A549 (cell line): ENCODE results near the gene TSFM.

Experiments
- BHLHE40 ChIP-seq: IDR thresholded peaks from 2 replicates; pipeline ENCODE4 v1.6.1; 2012; ENCODE audit warnings: low read depth, low read length, inconsistent platforms
- CEBPB ChIP-seq, 2 experiments: fragments of >200 bp in 1 of 2; sonication (Bioruptor Twin) in 1 of 2; formaldehyde crosslinking in 1 of 2; IDR thresholded peaks; 2 replicates each; pipeline ENCODE4 v1.6.1; 2012 to 2016
- EP300 ChIP-seq, 2 experiments: fragments of >200 bp; sonication (Bioruptor Twin); formaldehyde crosslinking; IDR thresholded peaks; 2 replicates in 1 of 2; 3 replicates in 1 of 2; pipeline ENCODE4 v1.6.1; 2016 to 2017
- POLR2A ChIP-seq: IDR thresholded peaks from 2 replicates; pipeline ENCODE4 v1.6.1; 2012; ENCODE audit warnings: mild to moderate bottlenecking, low read length
- TFCP2L1 ChIP-seq: fragments of 250-450 bp; sonication (Bioruptor Pico); IDR thresholded peaks from 2 replicates; pipeline ENCODE4 v1.5.0; 2021; ENCODE audit warnings: mild to moderate bottlenecking
- TF ChIP-seq, protein P1 (sequence below): fragments of >200 bp; sonication (Bioruptor Twin); formaldehyde crosslinking; IDR thresholded peaks from 3 replicates; pipeline ENCODE4 v1.5.1; 2016
- TF ChIP-seq, protein P2 (sequence below): fragments of 200-600 bp; sonication (generic); IDR thresholded peaks from 2 replicates; pipeline ENCODE4 v1.6.1; 2016; ENCODE audit warnings: antibody characterized with exemption, mild to moderate bottlenecking, moderate library complexity
- TF ChIP-seq, protein P3 (sequence below): IDR thresholded peaks from 2 replicates; pipeline ENCODE4 v1.6.1; 2012
- TF ChIP-seq, protein P4 (sequence below): IDR thresholded peaks from 2 replicates; pipeline ENCODE4 v1.6.1; 2012

DNA sequence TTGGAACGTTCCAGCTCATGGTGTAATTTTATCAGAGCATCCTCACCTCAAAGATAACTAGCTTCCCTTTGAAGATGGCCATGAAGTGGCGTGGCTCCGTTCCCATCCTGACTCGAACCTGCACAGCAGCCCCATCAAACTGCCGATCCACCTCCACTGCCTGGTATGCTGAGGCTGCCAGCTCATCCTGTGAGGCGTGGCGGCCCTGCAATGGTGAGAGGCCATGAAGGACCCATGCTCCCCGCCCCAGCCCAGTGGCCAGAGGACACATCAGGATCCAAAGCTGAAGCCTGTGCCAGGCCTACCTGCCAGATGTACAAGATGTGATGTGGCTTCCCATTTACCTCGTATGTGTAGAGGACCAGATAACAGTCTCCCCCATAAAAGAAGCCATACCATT lies 24.7 kb downstream of the TSFM start:
- TF ChIP-seq POLR2A (no peak), EP300 (IDR thresholded peaks at IDR 0.05) (no peak), TFCP2L1 (CRISPR knock-in tag) (no peak), CEBPB (IDR thresholded peaks at IDR 0.05) (no peak), BHLHE40 (no peak)
- TF ChIP-seq, protein P1, sequence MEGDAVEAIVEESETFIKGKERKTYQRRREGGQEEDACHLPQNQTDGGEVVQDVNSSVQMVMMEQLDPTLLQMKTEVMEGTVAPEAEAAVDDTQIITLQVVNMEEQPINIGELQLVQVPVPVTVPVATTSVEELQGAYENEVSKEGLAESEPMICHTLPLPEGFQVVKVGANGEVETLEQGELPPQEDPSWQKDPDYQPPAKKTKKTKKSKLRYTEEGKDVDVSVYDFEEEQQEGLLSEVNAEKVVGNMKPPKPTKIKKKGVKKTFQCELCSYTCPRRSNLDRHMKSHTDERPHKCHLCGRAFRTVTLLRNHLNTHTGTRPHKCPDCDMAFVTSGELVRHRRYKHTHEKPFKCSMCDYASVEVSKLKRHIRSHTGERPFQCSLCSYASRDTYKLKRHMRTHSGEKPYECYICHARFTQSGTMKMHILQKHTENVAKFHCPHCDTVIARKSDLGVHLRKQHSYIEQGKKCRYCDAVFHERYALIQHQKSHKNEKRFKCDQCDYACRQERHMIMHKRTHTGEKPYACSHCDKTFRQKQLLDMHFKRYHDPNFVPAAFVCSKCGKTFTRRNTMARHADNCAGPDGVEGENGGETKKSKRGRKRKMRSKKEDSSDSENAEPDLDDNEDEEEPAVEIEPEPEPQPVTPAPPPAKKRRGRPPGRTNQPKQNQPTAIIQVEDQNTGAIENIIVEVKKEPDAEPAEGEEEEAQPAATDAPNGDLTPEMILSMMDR = no peak
- TF ChIP-seq, protein P2, sequence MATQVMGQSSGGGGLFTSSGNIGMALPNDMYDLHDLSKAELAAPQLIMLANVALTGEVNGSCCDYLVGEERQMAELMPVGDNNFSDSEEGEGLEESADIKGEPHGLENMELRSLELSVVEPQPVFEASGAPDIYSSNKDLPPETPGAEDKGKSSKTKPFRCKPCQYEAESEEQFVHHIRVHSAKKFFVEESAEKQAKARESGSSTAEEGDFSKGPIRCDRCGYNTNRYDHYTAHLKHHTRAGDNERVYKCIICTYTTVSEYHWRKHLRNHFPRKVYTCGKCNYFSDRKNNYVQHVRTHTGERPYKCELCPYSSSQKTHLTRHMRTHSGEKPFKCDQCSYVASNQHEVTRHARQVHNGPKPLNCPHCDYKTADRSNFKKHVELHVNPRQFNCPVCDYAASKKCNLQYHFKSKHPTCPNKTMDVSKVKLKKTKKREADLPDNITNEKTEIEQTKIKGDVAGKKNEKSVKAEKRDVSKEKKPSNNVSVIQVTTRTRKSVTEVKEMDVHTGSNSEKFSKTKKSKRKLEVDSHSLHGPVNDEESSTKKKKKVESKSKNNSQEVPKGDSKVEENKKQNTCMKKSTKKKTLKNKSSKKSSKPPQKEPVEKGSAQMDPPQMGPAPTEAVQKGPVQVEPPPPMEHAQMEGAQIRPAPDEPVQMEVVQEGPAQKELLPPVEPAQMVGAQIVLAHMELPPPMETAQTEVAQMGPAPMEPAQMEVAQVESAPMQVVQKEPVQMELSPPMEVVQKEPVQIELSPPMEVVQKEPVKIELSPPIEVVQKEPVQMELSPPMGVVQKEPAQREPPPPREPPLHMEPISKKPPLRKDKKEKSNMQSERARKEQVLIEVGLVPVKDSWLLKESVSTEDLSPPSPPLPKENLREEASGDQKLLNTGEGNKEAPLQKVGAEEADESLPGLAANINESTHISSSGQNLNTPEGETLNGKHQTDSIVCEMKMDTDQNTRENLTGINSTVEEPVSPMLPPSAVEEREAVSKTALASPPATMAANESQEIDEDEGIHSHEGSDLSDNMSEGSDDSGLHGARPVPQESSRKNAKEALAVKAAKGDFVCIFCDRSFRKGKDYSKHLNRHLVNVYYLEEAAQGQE = no peak
- TF ChIP-seq, protein P3, sequence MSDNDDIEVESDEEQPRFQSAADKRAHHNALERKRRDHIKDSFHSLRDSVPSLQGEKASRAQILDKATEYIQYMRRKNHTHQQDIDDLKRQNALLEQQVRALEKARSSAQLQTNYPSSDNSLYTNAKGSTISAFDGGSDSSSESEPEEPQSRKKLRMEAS = no peak
- TF ChIP-seq, protein P4, sequence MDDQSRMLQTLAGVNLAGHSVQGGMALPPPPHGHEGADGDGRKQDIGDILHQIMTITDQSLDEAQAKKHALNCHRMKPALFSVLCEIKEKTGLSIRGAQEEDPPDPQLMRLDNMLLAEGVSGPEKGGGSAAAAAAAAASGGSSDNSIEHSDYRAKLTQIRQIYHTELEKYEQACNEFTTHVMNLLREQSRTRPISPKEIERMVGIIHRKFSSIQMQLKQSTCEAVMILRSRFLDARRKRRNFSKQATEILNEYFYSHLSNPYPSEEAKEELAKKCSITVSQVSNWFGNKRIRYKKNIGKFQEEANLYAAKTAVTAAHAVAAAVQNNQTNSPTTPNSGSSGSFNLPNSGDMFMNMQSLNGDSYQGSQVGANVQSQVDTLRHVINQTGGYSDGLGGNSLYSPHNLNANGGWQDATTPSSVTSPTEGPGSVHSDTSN = no peak
